H4 (cell line): Measurements from ENCODE around the gene TRIM46. TPM values are rescaled to one million over a fixed set of nuclear protein-coding genes. Genes with fewer than 3 reads are reported as not detected.

Experiments used
- DNase-seq: peaks from one replicate; pipeline ENCODE4 v3.0.0-alpha.2; 2015; ENCODE audit warnings: low spot score
- total RNA-seq: library from RNA; depleted of rRNA; stranded (reverse); fragments of >200 nt; shearing (Covaris generic); gene quantifications from 2 replicates; pipeline ENCODE4 v1.2.3, GENCODE V29; 2014; rRNA removed

TRIM46 gene
- total RNA-seq = 0.37 and 1.1 TPM in 2 replicates

DNA sequence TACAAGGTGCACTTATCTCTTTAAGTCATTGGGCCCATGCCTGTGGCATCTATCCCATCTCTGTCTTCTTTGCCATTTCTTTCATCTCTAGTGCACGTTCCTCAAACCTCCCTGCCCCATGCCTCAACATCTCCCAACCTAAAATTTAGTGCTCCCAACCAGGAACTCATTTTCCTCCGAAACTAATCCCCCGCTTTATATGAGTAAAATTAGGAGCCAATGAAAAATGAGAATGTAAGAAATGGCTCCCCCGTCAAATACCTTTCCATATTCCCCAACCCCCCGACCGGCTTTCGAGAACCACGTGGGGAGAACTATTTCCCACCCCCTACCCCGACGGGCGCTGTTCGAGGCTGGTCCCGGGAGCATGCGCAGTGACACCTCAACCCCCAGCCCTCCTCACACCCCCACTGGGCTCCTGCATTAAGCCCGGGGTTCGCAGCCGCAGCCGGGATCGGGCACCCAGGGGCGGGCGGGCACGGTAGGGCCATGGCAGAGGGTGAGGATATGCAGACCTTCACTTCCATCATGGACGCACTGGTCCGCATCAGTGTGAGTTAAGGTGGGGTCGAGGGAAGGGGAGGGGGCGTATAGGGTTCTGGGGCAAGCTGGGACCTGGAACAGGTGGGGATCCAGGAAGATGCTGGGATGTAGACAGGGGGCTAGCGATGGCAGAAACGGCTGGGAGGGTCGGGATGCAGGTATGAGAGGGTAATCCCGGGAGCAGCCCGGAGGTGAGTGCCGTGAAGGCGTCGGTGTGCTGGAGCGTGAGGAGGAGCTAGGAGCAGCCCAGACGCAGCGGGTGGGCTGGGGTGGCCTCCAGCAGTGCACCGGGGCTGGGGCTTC lies at the start of gene TRIM46:
TSS of gene TRIM46 (plus strand) at position 372 of the 846 bp plus-strand sequence. CDS start at position 490, 118 bp downstream.
- DNase-seq = peak; percentile 10

DNA sequence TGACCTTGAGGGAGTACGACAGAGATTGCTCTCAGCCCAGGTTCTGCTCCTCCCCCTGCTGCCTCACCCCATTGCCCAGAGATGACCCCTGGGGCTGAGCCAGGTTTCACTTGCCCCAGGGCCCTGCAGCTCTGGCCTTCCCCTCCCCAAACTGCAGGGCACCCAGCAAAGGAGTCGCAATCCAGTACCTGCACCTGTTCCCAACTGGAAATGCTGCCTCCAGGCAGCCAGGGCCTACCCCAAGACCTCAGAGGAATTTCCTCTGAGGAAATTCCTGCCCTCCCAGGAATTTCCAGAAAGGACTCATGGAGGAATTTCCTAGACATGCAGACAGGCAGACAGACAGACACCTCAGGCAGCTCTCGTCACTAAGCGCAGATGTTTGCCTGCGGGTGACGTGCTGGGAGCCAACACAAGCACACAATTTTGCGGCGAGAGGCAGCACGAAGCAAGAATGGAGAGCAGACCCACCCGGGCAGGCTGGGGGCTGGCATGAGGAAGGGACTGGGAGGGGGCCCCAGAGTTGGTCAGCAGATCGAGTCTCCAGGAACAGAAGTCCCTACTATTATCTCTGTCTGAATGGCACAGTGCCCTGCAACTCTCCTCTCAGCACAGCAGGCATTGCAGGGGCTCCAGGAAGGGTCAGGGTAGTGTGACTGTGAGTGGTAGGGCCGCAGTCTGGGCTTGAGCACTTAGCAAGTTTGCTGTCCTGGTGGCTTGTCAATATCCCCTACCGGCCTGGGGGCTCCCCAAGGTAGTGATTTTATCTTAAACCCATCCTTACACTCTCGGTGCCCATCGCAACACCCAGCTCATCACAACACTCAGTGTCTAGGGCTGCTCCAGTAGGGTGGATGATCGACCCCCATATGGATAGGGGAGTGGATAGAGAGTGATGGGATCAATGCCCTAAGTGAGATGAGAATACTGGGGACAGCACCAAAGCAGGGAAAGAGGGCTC lies 48.9 kb upstream of the TRIM46 start:
- no peak for DNase-seq

DNA sequence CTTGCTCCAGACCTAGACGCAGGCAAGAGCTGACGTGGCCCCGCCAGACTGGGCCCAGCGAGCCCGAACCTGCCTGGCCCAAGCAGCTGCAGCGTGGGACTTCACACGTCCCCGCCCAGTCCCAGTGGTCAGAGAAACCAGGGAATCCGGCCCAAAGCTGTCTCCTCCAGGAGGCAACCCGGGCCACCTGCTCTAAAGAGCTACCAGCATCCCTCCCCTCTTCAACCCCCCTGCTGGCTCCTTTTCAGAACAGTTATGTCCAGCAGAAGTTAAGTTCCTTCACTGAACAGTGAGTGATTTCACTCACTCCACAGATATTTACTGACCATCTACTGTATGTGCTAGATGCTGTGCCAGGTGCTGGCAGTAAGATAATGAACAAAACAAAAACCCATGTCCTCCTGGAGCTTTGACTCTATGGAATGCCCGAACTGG lies 48.1 kb upstream of the TRIM46 start:
- DNase-seq = no peak

GRCh38 chr1:155125946-155126555 lies 47.6 kb upstream of the TRIM46 start:
- DNase-seq = no peak

DNA sequence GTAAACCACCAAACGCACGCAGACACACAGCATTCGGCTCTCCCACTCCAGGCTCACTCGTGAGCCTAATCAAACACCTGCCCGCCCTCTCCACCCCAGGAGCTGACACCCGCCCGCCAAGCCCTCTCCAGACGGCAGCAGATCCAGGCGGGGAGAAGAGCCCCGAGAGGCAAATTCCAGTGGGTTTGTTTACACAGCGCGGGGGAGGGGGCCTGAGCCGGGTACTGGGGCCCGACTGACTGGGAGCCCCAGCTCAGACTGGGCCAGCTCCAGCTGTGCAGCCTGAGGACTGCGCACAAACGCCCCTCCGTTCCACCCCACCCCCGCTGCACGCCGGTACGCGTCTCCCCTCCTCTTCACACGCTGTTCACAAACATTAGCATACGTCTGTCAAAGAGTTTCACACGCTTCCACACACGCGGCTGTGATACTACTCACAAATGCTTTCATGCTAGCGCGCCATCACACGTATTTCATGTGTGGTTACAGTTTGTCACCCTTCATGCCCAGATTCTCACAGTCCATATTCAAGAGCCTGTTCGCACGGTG lies 47.0 kb upstream of the TRIM46 start:
- DNase-seq = peak; percentile 38

DNA sequence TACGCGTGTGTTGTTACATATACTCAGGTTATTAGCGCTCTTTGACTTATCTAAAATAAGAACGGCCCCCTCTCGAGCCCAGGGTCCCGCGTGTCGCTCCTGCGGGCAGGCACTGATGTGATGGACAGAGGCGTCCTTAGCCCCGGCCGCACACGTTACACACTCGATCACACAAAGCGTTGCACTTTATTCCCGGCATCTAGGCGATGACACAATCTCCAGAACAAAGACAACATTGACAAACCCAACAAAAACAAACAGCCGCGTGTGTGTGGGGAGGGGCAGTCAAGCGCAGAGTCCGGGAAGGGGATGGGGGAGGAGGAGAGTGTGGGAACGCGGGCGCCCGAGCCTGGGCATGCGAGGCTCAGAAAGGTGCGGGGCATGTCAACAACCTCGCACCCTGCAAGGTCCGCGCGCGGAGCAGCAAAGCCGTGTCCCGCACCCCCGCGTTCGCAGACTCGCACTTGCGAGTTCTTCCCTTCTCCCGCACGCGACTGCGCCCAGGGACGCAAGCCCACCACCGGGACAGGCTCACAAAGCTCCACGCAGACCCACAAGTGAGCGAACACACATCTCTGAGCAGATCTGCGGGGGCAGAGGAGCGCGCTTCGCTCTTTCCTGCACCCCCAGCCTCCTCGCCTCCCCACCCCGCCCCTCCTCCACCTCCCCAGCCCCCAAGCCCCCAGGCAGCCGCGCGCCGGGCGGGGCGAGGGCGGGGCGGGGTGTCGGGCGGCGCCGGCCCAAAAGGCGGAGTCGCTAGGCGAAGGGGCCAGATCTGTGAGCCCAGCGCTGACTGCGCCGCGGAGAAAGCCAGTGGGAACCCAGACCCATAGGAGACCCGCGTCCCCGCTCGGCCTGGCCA lies 46.3 kb upstream of the TRIM46 start, which contains the start of gene EFNA1:
TSS of gene EFNA1 (plus strand) at position 772 of the 862 bp plus-strand sequence. CDS start 102 bp downstream, outside the sequence.
- DNase-seq = peak; percentile 81

- DNase-seq = no peak
Observed at GRCh38 chr1:155127967-155128754, 45.5 kb upstream of the TRIM46 start.

GRCh38 chr1:155128755-155129473 lies 44.7 kb upstream of the TRIM46 start:
- DNase-seq = peak; percentile 46

DNA sequence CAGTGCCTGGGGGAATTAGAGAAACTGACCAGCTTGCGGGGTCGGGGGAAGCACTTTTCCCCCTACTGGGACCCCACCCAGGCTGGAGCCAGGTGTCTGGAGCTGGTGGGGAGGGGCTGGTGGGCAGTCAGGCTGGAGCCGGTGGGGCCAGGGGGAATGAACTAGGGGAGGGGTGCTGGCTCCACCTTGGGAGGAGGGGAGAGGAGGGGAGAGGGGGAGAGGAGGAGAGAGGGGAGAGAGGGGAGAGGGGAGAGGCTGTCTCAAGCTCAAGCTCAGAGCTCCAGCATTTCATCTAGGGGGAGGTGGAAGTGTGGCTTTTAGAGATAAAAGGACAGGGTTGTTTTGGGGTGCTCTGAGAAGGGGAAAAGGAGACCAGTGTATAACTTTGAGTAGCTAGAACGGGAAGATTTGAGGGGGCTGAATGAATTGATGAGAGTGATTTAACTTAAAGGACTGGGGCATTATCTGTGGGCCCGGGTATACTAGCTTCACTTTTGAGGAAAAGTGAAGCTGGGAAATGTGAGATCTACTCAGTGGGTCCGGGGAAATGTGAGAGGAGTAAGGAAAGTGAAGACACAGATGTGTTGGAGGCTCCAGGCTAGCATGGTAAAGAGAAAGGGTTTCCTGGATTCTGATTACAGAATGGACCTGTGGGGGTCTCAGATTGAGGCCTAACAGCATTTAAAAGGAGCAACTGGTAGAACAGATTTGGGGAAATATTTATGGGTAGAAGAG lies 43.2 kb upstream of the TRIM46 start:
- no peak for DNase-seq

GRCh38 chr1:155131285-155131684 lies 42.4 kb upstream of the TRIM46 start:
- DNase-seq = no peak

DNA sequence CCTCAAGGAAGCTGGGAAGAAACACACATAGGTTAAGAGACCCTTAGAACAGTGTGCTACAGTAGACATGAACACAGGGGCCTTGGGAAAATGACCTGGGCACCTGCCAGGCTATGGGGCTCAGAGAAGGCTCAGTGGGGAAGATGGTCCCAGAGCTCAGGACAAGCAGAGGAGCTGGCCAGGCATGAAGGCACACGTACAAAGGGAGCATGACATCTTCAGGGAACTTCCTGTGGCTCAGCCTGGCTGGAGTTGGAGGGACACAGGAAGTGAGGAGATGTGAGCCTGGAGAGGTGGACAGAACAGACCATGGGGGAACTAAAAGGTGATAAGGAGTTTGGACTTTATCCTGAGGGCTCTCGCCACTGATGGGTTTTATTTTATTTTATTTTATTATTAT lies 41.8 kb upstream of the TRIM46 start:
- DNase-seq = no peak

DNA sequence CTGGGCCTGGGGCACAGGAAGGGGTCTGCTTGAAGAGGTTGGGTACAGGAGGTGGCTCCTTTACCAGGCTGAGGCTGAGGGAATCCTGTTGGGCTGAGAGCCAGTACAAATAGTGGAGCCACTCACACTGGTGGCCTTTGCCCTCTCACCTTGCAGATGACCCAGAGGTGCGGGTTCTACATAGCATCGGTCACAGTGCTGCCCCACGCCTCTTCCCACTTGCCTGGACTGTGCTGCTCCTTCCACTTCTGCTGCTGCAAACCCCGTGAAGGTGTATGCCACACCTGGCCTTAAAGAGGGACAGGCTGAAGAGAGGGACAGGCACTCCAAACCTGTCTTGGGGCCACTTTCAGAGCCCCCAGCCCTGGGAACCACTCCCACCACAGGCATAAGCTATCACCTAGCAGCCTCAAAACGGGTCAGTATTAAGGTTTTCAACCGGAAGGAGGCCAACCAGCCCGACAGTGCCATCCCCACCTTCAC lies 39.8 kb upstream of the TRIM46 start:
- DNase-seq = no peak

- no peak for DNase-seq
Observed at GRCh38 chr1:155134322-155134721, 39.3 kb upstream of the TRIM46 start.

DNA sequence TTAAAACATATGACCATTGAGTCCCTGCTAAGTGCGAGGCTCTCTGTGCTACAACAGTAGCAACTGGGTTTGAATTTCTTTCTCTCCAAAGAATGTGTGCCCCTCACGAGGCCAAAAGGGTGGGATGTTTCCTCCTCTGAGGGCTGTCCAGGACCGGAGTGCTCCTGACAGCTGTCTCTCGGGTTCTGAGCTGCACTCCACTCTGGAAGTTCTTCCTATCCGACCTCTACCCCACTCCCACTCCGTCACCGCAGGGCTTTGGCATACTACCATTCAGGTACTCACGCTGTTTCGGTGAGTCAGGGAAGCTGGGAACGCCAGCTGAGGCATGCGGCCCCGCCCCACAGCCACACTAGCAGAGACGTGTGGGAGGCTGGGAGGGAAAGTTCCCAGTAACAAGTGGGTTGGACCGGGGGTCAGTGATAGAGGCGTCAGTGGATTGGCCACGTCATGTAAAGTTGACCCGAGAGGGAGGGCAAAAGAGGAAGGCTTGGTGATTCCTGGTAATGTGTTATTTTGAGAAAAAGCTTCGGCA lies 38.7 kb upstream of the TRIM46 start:
- DNase-seq = peak; percentile 95

DNA sequence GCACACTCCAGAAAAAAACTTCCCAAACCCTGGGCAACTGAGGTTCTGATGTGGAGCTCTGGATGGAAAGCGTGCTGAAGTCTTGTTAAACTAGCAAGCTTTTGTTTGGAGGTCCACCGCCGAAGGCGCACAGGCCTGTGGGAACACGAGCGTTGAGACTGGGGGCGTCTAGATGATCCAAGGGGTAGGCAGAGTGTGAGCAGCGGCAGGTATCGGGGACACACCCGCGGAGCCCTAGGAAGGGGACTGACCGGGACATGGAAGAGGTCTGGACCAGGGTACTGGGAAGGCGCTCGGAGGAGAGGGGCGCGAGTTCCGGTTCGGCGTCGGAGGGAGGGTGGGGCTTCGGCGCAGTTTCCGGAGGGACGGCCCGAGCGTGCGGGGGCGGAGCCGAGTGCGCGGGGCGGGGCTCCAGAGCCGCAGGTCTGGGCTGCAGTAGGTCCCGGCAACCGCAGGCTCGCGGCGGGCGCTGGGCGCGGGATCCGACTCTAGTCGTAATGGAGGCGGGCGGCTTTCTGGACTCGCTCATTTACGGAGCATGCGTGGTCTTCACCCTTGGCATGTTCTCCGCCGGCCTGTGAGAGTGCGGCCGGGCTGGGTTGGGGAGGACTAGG lies 38.1 kb upstream of the TRIM46 start, which contains the start of gene SLC50A1:
TSS of gene SLC50A1 (plus strand) at position 438 of the 614 bp plus-strand sequence. CDS start at position 498, 60 bp downstream.
- peak; percentile 86 for DNase-seq

DNA sequence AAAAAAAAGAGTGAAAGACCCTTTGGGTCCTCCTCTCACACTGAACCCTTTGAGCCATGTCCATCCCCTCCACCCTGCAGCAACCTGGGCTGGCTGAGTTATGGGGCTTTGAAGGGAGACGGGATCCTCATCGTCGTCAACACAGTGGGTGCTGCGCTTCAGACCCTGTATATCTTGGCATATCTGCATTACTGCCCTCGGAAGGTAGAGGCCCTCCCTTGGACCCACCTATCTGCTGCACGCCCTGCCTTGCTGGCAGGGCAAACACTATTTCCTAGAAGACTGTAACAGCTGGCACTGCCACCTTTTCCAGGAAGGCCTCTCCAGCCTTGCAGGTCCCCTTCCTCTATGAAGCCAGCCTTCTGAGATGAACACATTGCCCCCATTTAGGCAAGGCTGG lies 36.9 kb upstream of the TRIM46 start:
- no peak for DNase-seq
